HG03575 (cell line): Measurements from ENCODE around the gene PNKD.
A peak's percentile ranks its signal among the peaks of the same experiment; 100 is the strongest.

Experiments used
- ATAC-seq: cut with Tn5 transposase; IDR thresholded peaks from one replicate; pipeline ENCODE4 v1.9.1; 2021; ENCODE audit not compliant: unreplicated experiment, insufficient number of reproducible peaks, low FRiP score; ENCODE audit errors: extremely low read depth

PNKD gene

DNA sequence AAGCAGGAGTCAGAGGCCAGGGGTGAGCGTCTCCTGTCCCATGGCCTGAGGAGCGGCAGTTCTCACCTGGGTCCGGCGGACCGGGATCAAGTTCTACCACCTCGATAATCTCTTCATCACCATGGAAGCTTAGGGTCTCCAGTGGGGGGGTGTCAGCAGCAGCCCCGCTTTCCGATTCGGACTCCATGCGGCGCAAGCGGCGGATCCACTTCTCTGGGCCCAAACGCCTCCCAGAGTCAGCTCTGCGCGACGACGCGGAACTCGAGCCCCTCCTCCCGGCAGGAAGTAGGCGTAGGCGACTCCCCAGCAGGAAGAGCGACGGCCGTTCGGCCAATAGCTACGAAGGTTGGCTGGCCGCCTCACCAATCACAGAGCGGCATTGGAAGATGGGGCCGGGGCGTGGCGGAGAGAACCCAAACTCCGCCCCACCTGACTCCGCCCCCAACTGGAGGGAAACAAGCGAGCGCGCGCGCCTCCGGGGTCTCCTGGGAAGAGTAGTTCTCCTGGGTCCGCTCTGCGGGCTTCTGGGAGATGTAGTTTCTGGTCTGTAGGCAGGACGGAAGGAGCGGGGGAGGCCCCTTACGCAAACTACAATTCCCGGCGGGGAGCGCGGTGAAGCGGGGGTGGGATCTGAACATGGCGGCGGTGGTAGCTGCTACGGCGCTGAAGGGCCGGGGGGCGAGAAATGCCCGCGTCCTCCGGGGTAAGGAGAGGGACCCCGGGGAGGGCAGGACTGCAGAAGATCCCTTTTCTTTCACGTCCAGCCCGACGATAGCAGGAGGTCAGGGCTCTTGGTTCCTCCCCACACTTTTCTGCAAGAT, at the start of gene PNKD, which contains the start of gene AAMP:
Gene PNKD (plus strand): TSS at position 620 of the 821 bp plus-strand sequence. CDS start 17 bp downstream, at position 637.
Gene AAMP (minus strand): TSS at position 238 of the 821 bp plus-strand sequence. CDS start 51 bp downstream, at position 187.
- peak; percentile 73 for ATAC-seq

GRCh38 chr2:218221000-218221399, 49.3 kb upstream of the PNKD start:
- no peak for ATAC-seq

DNA sequence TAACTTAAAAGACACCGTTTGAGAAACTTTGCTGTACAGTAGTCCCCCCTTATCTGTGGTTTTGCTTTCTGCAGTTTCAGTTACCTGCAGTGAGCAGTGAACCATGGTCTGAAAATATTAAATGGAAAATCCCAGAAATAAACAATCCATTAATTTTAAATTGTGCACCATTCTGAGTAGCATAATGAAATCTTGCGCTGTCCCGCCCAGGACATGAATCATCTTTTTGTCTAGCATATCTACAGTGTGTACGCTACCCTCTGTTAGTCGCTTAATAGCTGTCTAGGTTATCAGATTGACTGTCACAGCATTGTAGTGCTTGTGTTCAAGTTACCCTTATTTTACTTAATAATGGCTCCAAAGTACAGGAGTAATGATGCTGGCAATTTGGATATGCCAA, 47.3 kb upstream of the PNKD start:
- ATAC-seq, result no peak

- no peak for ATAC-seq
These were observed 46.1 kb upstream of the PNKD start for GRCh38 chr2:218224186-218224585.

GRCh38 chr2:218226903-218227302, 43.4 kb upstream of the PNKD start:
- ATAC-seq, result no peak

GRCh38 chr2:218228366-218229090, 41.8 kb upstream of the PNKD start:
- no peak for ATAC-seq

GRCh38 chr2:218229239-218229638, 41.1 kb upstream of the PNKD start:
- peak; percentile 80 for ATAC-seq

- ATAC-seq, result no peak
These were observed 40.5 kb upstream of the PNKD start for GRCh38 chr2:218229851-218230250.

DNA sequence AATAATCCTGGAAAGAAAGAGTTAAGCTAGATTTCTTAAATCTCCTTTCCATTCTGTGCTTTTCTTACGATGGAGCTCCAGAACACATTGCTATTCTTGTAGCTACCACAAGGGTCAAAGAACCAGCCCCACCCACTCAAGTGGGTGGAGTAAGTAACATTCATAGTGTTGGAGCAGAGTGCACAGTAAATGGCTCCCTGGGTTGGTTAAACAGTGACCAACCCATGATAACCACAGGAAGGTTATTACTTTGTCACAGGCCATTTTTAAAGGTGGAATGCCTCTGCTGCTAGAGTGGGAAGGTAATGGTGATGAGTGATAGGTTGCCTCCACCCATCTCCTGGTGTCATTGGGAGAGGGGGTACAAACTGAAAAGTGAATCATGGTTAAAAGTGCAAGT, 39.4 kb upstream of the PNKD start:
- ATAC-seq, result no peak

DNA sequence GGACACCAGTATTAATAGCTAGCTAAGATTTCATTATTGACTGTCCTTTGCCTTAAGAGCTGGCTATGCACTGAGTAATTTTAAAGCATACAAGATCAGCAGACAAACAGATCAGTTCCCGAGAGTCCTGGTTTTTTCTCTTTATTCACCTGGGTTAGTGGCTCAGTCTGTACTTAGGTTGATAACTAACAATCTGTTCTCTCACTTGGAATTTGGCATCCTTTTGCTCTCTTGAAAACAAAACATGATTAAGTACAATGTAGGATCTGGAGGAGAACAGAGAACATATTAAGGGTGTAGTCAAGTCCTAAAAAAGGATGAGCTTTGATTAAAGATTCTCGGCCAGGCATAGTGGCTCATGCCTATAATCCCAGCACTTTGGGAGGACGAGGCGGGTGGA, 36.8 kb upstream of the PNKD start:
- ATAC-seq, result no peak

- no peak for ATAC-seq
These were observed 35.8 kb upstream of the PNKD start for GRCh38 chr2:218234521-218234920.

- no peak for ATAC-seq
These were observed 35.3 kb upstream of the PNKD start for GRCh38 chr2:218235017-218235416.

DNA sequence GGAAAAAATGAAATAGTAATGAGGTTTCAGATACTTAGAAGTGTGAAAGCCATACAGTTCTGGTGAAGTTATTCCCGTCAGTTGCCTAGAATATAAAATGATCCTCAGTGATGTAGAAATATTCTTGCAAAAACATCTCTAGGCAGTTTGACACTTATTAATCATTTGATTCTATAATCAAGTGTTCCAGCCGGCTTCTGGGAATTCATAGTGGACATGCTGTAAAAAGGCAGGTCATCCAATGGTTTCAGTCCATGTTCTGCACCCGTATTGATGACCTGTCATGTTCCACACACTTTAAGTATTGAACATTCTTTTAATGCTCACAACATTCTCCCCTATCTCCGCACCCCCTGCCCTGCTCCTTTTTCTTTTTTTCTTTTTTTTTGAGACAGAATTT, 33.5 kb upstream of the PNKD start:
- no peak for ATAC-seq

DNA sequence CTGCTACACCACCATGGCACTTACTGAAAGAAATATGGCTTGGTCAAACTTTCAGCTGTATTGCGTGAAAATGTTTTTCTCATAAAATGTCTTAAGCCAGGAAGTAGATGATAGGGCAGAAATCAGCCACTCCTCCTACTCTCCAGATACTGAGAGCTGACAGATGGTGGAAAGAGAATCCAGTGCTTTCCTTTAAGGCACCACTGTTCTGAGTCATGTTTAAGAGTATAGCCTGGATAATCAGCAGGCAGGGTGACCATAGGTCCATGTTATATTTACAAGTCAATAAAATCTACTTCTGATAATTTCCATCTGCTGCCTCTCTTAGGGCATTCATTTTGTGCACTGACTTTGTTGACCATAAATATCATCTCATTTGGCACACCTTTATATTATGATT, 31.4 kb upstream of the PNKD start:
- ATAC-seq, result no peak

DNA sequence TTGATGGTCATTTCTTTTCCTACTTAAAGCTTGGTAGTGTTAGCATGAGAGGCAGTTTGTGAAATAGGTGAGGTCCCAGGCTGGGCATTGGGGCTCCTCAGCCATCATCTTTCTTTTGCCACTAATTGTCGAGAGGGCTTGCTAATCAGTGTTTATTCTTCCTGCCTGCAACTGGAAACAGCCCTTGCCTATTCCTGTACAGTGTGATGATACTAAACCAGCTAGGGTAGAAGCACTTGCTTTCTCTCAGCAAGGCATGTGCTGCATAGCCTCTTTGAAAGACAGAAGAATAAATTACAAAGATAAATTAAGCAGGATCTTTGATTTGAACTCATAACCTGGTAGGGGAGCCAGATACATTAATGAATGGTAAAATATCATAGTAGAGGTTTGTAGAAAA, 26.1 kb upstream of the PNKD start:
- ATAC-seq, result no peak

DNA sequence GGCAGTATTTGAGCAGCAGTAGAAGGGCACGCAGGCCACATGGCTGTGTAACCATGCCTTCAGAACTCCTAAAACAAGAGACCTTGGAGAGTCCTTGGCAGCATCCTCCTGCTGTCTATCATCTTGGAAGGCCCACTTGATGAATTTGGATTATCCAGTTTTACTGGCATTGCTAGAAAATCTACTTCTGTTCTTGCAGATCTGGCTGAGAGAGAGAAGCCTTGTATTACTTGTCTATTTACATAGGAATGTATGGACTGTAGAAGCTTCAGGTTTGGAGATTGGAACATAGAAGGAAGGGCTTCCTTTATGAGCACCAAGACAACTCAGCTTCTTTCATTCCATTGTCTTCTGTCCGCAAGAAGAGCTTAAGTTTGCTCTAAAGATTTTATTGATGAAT, 25.7 kb upstream of the PNKD start:
- no peak for ATAC-seq

- ATAC-seq, result no peak
These were observed 25.1 kb upstream of the PNKD start for GRCh38 chr2:218245214-218245613.

GRCh38 chr2:218249691-218250090, 20.6 kb upstream of the PNKD start:
- no peak for ATAC-seq

DNA sequence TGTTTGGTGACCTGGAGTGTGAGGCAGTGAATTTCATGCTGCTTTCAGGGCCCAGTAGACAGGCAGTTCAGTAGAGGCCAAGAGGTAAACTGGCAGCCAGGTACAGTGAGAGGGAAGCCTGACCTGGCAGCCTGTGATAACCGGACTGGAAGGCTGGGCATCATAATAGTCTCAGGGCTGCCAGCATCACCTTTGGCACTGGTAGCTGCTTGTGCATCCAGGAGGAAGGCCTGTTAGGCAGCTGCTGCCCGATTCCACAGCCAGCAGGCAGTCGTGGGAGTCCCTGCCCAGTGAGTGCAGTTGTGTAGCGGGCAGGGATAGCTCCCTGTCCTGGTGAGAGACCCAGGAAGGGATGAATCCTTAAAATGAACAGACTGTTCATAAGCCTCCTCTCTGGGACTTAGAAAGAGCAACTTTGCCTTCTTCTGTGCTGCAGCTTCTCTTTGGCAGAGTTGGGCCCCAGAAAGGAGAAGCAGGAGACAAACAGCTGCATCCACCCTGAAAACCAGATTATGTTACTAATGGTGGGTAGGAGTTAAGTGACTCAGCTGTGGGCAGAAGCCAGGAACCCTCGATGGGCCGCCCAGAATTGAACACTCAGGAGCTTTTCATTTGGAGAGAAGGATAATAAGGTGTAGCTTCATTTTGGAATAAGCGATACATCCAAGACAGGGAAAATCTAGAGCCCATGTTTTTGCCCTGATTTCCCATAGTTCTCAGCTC, 17.6 kb upstream of the PNKD start:
- ATAC-seq, result no peak

GRCh38 chr2:218253232-218253625, 17.1 kb upstream of the PNKD start:
- ATAC-seq, result no peak
